GM21515 (cell line): Measurements from ENCODE around the gene SMCO4.

Source experiments
- ATAC-seq: cut with Tn5 transposase; IDR thresholded peaks from one replicate; pipeline ENCODE4 v1.9.1; 2021; ENCODE audit not compliant: unreplicated experiment

SMCO4 gene

DNA sequence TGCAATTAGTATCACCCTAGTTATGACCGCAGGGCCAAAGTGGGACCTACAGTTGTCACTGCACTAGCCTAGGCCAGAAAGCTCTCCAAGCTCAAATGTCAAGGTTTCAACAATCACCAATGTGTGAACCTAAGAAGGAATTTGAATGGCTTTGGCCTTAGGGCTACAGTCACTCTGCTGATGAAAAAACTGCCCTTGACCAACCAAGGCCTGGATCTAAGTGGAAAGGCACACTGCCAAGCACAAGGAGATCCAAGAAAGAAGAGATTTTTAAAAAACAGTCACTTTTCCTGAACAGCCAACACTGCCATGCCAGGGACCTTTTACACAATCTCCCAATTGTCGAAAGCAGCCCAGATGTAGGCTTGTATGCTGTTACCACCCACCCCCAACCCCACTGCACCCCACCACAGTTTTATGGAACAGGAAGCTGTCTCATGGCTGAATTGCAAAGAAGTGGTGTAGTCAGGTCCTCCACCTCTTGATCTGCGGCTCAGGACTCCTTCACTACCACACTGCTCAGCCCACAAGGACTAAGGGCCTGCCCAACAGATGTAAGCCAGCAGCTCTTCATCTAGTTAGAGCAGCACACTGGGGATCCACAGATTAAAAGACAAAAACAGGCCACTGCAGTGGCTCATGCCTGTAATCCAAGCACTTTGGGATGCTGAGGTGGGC lies 32.9 kb downstream of the SMCO4 start:
- ATAC-seq, result no peak

DNA sequence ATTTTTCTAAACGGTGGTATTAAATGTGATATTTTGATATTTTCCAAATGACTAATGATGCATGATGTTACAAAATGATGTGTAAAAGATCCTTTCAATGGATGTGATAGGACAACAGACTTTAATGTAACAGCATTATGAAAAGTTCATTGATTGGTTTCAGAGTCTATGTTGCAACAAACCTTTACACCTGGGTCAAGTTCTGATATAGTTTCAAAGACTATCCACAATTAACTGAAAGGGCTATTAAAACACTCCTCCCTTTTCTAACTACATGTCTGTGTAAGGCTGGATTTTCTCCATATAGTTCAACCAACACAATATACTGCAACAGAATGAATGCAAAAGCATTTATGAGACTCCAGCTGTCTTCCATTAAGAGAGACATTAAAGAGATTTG lies 35.7 kb downstream of the SMCO4 start:
- no peak for ATAC-seq

DNA sequence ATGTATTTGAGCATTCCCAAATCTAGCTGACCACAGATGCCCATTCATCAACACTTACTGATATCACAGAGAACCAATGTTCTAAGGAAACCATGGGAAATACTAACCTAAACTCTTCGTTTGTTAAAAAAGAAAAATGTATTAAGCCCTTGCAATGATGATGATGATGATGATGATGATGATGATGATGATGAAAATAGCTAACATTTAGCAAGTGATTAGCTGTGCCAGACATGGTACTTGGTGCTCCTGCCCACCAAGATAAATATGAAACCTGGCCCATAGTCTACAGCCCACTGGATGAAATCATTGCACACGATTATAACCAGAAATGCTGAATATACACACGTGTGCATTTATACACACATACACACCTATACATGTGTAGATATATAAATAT lies 37.5 kb downstream of the SMCO4 start:
- ATAC-seq, result no peak

DNA sequence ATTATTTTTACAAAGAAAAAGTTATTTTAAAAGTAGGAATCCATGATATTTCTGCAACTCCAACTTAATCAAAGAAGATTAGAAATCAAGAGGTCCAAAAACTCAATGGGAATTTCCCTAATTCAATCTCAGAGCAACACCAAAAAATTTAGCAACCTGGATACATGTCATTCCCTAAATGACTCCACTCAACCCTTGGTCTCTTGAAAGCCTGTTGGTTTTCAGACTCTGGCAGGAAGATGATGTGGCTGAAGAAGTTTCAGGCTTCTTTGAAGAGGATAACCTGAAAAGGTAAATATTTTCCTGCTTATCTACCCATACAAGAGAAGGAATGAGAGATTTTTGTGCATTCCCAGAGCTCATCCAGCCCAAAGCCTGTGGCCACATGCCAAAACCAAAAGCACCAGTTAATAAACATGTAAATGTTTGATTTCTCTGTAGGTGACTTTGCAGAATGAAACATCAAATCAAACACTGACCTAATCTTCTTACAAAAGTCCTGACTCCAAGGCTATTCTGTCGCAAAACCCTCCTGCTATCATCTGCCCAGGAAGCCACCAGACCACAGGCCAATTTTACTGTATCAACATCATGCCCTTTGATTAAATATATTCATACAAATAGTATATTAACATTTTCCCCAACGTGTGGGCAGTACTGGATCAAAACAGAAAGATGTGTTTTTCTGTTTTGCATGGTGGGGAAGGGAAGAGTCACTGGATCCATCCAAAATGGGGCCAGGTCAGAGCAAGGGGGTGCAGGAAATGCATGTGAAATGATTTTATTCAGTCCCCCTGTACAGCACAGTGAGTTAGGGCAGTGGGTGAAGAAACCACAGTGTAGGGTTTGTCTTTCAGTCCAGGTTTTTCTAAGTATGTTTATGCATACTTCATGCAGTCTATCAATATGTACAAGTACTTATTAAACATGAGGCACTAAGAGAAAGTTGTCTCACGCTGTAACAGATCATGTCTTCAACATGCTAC lies 38.8 kb downstream of the SMCO4 start:
- ATAC-seq, result no peak

GRCh38 chr11:93501856-93502255 lies 41.3 kb downstream of the SMCO4 start:
- ATAC-seq, result no peak

DNA sequence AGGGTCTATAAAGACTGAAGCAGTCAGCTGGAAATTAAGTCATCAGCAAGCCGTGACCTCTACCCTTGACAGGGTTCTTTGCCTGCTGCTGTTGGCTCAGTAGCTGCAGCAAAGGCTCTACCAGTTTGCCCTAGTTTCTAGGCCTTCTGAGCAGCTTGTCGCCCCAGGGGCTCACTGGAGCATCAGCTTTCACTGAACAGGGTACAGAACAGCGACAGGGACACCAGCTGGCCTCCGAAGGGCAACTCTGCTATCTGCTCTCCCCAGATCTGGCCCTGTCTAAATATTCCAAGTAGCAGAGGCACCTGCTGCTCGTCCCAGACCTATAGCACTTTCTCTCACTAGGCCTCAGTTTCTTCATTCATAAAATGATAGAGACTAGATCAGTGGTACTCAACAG lies 42.4 kb downstream of the SMCO4 start:
- ATAC-seq, result no peak

GRCh38 chr11:93498641-93499040 lies 44.5 kb downstream of the SMCO4 start:
- ATAC-seq, result no peak

GRCh38 chr11:93498161-93498560 lies 45.0 kb downstream of the SMCO4 start:
- no peak for ATAC-seq

DNA sequence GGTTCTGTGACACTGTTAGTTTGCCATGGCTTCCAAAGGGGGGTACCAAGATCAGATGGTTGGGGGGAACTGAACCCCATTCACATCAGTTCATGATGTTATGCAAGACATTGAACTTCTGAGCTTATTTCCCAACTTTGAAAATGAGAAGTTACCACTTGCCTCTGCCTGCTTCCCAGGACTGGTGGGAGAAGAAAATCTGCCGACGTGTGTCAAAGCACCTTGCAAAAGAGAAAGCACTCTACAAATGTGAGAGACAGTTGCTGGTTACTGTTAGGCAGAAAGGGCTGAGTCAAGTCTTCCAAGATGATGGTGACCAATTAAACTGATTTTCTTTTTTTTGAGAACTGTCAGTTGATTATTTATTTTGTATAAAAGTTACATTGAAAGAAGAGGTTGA lies 45.6 kb downstream of the SMCO4 start:
- no peak for ATAC-seq

DNA sequence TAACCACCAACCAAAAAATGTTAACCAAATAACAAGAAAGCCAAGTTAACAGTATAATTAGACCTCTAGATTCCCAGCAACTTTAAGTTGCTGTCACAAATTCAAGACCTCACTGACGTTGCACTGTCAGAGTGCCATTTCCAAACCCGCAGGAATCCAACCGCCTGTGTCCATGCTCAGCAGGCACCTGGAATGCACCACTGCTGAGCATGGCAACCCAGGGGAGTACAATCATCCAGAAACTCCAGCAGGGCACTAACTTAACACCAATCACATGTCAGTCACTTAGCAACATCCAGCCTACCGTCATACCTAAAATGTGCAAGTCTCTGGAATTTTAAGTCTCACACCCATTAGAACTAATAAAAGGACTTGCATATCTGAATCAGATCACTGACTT lies 48.8 kb downstream of the SMCO4 start:
- ATAC-seq, result no peak

DNA sequence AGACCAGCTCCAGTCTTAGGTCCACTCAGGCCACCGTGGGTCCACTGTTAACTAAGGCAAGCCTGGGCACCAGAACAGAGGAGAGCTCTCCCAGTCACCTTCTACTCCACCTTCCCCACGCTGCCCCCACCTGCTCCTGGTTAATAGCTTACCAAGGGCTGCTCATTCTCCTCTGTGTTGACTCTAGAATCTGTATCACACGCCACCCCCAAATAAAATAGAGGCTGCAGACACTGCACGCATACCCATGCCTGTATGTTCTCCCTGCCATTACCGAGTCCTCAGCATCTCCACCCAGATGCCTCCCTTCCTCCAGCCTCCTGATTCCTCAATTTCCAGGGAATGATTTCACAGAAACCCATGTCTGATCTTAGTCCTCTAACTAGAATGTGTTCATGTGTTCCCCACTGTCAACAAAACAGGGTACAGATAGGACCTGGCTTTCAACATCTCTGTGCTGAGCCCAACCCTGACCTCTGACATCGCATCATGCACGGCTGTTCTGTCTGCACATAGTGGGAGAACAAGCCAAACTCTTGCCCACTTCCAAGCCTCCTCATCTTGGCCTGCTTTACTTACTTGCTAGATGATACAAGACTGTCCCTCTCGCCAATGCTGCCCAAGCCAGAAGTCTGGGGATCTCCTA lies 49.8 kb downstream of the SMCO4 start:
- no peak for ATAC-seq

GRCh38 chr11:93492464-93493251 lies 50.5 kb downstream of the SMCO4 start:
- no peak for ATAC-seq

DNA sequence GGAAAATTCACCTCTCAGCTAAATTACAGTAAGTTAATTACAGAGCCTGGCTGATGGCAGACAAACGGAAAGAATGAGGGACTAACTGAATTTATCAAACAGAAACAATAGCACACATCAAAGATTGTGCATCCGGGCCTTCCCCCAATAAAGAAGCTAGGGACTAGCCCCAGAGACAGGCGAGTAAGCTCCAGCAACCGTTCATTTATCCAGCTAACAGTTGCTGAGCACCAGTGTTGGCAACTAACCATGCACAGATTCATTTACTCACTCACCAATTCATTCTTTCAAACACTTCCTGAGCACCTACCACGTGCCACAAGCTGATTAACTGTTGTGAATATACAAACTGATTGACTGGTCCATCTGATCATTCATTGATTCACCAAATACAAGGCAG lies 51.2 kb downstream of the SMCO4 start:
- no peak for ATAC-seq

GRCh38 chr11:93490996-93491618 lies 52.1 kb downstream of the SMCO4 start:
- no peak for ATAC-seq

- ATAC-seq, result no peak
These were observed 53.4 kb downstream of the SMCO4 start for GRCh38 chr11:93489841-93490240.

GRCh38 chr11:93487032-93487483 lies 56.1 kb downstream of the SMCO4 start:
- ATAC-seq, result no peak

DNA sequence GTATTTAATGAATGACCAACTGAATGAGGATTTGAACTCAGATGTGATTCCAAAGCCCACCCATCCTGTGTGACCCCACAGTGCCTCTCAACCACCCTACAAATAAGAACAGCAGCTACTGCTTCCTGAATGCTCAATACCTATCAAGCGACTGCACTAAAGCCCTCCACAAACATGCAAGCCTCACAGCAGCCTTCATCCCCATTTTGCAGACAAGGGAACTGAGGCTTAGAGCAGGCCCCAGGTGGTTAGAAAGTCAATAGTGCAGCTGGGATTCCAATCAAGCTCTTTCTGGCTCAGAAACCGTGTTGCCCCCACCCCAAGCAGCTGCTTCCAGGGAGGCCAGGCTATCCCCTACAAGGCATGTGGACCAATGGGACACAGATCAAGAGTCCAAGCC lies 57.2 kb downstream of the SMCO4 start:
- no peak for ATAC-seq

- no peak for ATAC-seq
These were observed 58.5 kb downstream of the SMCO4 start for GRCh38 chr11:93484716-93485115.

DNA sequence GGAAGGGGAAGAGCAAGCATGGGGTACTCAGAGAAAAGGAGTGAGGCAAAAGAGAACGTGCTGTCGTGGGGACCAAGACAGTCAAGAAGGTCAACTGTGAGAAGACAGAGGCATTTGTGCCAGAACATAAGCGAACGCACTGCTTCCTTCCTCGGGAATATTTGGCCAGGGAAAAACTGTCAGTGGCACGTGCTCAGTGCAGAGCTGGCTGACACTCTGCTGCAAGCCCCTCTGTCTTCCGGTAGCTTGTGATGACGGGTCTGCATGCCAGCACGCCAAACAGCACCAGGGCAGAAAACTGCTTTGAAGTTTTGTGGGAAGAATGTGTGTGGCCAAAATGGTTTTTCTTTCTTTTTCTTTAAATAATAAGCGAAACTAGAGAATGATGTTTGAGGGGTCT lies 60.6 kb downstream of the SMCO4 start:
- no peak for ATAC-seq

- ATAC-seq, result no peak
These were observed 61.5 kb downstream of the SMCO4 start for GRCh38 chr11:93481696-93482095.
